Esophagus squamous epithelium (tissue), 5 donors: ENCODE data around the gene ABTB1. TPM values are rescaled to one million over a fixed set of nuclear protein-coding genes. Genes with fewer than 3 reads are reported as not detected.

ENCODE experiments used
- DNase-seq: peaks from one replicate; lab custom pipeline; 2025; lab: John Stamatoyannopoulos, UW
- H3K27ac ChIP-seq, 4 donors: fragments of 200-600 bp; sonication (generic); one replicate each; pipeline ENCODE4 v1.5.1; 2016 to 2019; ENCODE audit warnings: mild to moderate bottlenecking in 1 of 4
- H3K27me3 ChIP-seq, 4 donors: fragments of 200-600 bp; sonication (generic); 1 replicate in 3 of 4; 2 replicates in 1 of 4; pipeline versions ENCODE4 v1.5.1 to v1.6.0; 2017 to 2021; ENCODE audit warnings: antibody characterized with exemption in 1 of 4
- H3K36me3 ChIP-seq, 3 donors: fragments of 200-600 bp; sonication (generic); one replicate each; pipeline ENCODE4 v1.5.1; 2016 to 2019
- H3K4me1 ChIP-seq, 3 donors: fragments of 200-600 bp; sonication (generic); one replicate each; pipeline ENCODE4 v1.5.1; 2017 to 2019
- H3K4me3 ChIP-seq, 4 donors: fragments of 200-600 bp; sonication (generic); 1 replicate in 3 of 4; 2 replicates in 1 of 4; pipeline ENCODE4 v1.5.1; 2016 to 2019; ENCODE audit warnings: mild to moderate bottlenecking in 2 of 4, moderate library complexity in 1 of 4
- H3K9me3 ChIP-seq, 3 donors: fragments of 200-600 bp; sonication (generic); one replicate each; pipeline ENCODE4 v1.5.1; 2016 to 2019
- POLR2A ChIP-seq, 4 donors: fragments of 450-650 bp; IDR thresholded peaks; one replicate each; pipeline ENCODE4 v1.6.1; 2017; ENCODE audit warnings: antibody characterized with exemption in 4 of 4, mild to moderate bottlenecking in 4 of 4, moderate library complexity in 3 of 4
- WGBS, 2 donors: methylation state at CpG; one replicate each; pipeline ENCODE4 v1.1.5; 2018; 5-methylcytosine and 5-hydroxymethylcytosine counted together
- intact Hi-C: fragments of 100-400 bp; cut with DNase I; formaldehyde crosslinking; loops from one replicate; pipeline ENCODE4 v1.15.0; 2022
- total RNA-seq, 4 donors: library from RNA; depleted of rRNA; stranded (reverse); fragments of >200 nt; gene quantifications; one replicate each; pipeline ENCODE4 v1.1.0, GENCODE V29; 2016
- TF ChIP-seq, protein P1 (sequence below), 6 experiments: fragments of 450-650 bp in 4 of 6; fragments of 200-600 bp in 2 of 6; sonication (generic) in 2 of 6; IDR thresholded peaks; one replicate each; pipeline ENCODE4 v1.5.1; 2016 to 2019; ENCODE audit warnings: antibody characterized with exemption in 6 of 6, mild to moderate bottlenecking in 4 of 6, moderate library complexity in 4 of 6
- donor health status: DM: yes; HTN: yes; CAD: no.

ABTB1 gene
- total RNA-seq, 4 donors from 2014 or later: 5.6 to 21.4 (median 6.3) TPM

- Histone ChIP-seq H3K9me3 (no peaks in the 10 kb centered on the region), H3K27ac (no peak overlapping the region), H3K36me3 (peaks cover 0 to 90% (median 6%) of the 10 kb centered on the region in 3 donors), H3K27me3 (no peaks in the 10 kb centered on the region), H3K4me3 (no peak overlapping the region), H3K4me1 (peaks cover 0 to 31% (median 2%) of the 10 kb centered on the region in 3 donors)
- DNase-seq: no peak
- 80 to 91% methylated on average over 6 to 14 of the region's 15 CpGs for WGBS, 2 donors
- intact Hi-C loops: no loop called here
- TF ChIP-seq, protein P1, sequence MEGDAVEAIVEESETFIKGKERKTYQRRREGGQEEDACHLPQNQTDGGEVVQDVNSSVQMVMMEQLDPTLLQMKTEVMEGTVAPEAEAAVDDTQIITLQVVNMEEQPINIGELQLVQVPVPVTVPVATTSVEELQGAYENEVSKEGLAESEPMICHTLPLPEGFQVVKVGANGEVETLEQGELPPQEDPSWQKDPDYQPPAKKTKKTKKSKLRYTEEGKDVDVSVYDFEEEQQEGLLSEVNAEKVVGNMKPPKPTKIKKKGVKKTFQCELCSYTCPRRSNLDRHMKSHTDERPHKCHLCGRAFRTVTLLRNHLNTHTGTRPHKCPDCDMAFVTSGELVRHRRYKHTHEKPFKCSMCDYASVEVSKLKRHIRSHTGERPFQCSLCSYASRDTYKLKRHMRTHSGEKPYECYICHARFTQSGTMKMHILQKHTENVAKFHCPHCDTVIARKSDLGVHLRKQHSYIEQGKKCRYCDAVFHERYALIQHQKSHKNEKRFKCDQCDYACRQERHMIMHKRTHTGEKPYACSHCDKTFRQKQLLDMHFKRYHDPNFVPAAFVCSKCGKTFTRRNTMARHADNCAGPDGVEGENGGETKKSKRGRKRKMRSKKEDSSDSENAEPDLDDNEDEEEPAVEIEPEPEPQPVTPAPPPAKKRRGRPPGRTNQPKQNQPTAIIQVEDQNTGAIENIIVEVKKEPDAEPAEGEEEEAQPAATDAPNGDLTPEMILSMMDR (IDR thresholded peaks at IDR 0.05): no peak
- no peak for TF ChIP-seq POLR2A (IDR thresholded peaks at IDR 0.05)
Measured at GRCh38 chr3:127720161-127720823, 47.5 kb downstream of the ABTB1 start.

DNA sequence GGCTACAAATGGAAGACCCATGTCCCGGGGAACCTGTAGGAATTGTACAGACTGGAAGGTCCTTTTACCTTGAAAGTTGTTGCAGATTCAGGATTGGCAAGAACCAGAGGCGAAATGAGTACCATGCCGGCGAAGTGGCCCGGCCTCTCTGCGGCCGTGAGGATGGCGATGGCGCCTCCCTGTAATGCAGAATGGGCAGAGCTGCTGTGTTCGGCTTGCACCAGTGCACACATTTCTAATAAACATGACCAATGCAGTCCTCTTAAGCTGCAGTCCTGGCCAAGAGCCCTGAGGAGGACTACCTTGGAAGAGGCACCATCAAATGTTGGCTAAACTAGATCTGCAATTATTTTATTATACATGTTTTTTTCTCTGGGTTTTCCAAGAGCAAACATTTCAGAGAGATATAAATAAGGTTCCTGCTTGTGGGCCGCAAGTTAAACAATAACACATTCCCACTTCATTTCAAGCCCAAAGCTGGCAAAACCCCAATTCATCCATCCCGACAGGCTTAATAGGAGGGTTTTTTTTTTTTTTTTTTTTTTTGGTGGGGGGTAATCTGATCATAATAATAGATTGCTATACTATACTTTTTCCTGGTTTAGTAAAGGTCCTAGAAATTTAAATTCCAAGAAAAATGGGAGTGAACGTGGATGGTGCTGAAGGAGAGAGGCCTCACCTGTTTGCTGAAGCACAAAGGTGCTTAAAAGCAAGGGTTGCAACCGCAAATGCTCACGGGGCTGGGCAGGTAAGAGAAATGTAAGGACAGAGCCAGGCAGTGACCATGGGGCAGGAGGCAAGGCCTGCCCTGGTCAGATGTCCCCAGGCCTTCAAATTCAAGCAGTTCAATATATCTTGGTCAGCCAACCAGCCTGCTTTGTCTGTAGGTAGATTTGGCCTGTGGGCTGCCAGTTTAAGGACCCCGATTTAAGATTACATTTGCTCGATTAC is 48.5 kb downstream of the ABTB1 start:
- Histone ChIP-seq H3K27me3 (no peaks in the 10 kb centered on the region), H3K4me1 (peaks cover 0 to 31% (median 2%) of the 10 kb centered on the region in 3 donors), H3K9me3 (no peaks in the 10 kb centered on the region), H3K27ac (peak overlapping the region in 1 of 4 donors; percentile 44), H3K4me3 (no peak overlapping the region), H3K36me3 (peaks cover 0 to 82% (median 6%) of the 10 kb centered on the region in 3 donors)
- TF ChIP-seq POLR2A (IDR thresholded peaks at IDR 0.05): no peak
- TF ChIP-seq, protein P1 (IDR thresholded peaks at IDR 0.05): no peak
- WGBS, 2 donors: 87 to 88% methylated on average over 9 to 16 of the region's 17 CpGs
- intact Hi-C loops: no loop called here
- DNase-seq: no peak

GRCh38 chr3:127722091-127722784 is 49.5 kb downstream of the ABTB1 start:
- no peak for TF ChIP-seq POLR2A (IDR thresholded peaks at IDR 0.05)
- TF ChIP-seq, protein P1 (IDR thresholded peaks at IDR 0.05): no peak
- intact Hi-C loops: no loop called here
- DNase-seq: no peak
- WGBS, 2 donors: 49 to 61% methylated on average over 11 to 13 of the region's 13 CpGs
- Histone ChIP-seq H3K4me1 (peaks cover 0 to 27% (median 2%) of the 10 kb centered on the region in 3 donors), H3K9me3 (no peaks in the 10 kb centered on the region), H3K27me3 (no peaks in the 10 kb centered on the region), H3K4me3 (no peak overlapping the region), H3K27ac (peak overlapping the region in 3 of 4 donors; percentile 0 to 44 (median 28)), H3K36me3 (peaks cover 0 to 72% (median 6%) of the 10 kb centered on the region in 3 donors)

GRCh38 chr3:127723011-127723567 is 50.3 kb downstream of the ABTB1 start:
- H3K4me1 ChIP-seq: peaks cover 0 to 18% (median 2%) of the 10 kb centered on the region in 3 donors
- peaks cover 0 to 63% (median 6%) of the 10 kb centered on the region in 3 donors for H3K36me3 ChIP-seq
- TF ChIP-seq POLR2A (IDR thresholded peaks at IDR 0.05): no peak
- TF ChIP-seq, protein P1 (IDR thresholded peaks at IDR 0.05): no peak
- DNase-seq: no peak
- H3K27me3 ChIP-seq: no peaks in the 10 kb centered on the region
- 43% methylated on average over 10 to 11 of the region's 11 CpGs for WGBS, 2 donors
- no peak overlapping the region for H3K4me3 ChIP-seq
- peak overlapping the region in 2 of 4 donors; percentile 0 to 44 for H3K27ac ChIP-seq
- intact Hi-C loops: no loop called here
- H3K9me3 ChIP-seq: no peaks in the 10 kb centered on the region
